Stimulated activated CD8-positive, alpha-beta memory T cell treated with anti-CD3 and anti-CD28 coated beads, Interleukin-7, amount 100 ng/mL, for 1 hour (primary cell): ENCODE data around the gene ADD1.

Experiments
- DNase-seq, 2 donors: peaks; one replicate each; pipeline ENCODE4 v3.0.0-alpha.2; 2020; ENCODE audit warnings: low read depth in 2 of 2

The ADD1 gene

DNA sequence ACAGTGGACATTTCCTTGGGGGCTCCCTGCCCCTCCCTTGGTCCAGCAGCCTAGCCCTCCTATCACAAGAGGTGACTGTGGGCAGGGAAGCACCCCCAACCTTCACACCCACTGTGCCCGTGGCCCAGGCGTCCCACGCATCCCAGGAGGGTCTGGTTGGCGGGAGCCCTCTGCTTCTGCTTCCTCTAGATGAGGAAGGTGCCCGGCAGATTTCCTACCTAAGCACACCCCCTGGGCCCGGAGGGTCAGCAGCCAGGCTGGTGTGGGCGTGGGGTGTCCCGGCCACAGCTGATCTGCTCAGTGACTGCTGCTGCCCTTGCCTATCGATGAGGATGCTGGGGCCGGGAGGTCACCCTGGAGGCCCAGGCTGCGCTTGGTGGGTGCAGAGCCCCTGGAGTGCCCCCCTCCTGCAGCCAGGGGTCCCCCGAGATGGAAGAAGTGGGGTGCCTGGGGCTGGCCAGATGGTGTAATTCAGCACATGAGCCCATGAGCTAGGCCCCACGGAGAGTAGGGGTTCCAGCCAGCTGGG is 38.6 kb upstream of the ADD1 start:
- no peak for DNase-seq

DNA sequence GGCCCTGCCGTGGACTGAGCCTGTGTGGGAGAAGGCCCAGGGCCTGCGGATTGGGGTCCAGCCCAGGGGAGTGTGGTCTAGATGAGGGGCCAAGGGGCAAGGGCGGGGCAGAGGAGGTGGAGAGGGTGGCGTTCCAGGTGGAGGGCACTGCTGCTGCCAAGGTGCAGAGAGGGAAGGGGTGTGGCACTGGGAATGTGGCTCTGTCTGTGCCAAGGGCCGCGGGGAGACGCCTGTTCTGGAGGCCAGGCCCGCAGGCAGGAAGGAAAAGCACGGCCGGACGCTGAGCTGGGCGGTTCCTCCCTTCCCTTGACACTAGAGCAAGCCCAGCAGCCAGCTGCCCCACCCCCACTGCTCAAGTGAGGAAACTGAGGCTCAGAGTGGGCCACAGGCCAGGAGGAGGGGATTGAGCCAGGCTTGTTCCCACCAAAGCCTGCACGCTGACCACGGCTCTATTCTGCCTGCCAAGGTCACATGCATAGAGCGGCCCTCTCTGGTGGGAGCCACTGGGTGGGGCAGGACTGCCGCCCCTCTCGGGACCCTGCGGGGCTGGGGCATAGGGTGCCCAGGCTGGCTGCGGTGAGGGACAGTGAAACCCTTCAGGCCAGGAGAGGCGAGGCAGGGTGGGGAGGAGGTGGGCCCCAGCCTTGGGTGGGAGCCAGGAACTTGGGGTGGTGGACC is 37.8 kb upstream of the ADD1 start:
- no peak for DNase-seq

DNA sequence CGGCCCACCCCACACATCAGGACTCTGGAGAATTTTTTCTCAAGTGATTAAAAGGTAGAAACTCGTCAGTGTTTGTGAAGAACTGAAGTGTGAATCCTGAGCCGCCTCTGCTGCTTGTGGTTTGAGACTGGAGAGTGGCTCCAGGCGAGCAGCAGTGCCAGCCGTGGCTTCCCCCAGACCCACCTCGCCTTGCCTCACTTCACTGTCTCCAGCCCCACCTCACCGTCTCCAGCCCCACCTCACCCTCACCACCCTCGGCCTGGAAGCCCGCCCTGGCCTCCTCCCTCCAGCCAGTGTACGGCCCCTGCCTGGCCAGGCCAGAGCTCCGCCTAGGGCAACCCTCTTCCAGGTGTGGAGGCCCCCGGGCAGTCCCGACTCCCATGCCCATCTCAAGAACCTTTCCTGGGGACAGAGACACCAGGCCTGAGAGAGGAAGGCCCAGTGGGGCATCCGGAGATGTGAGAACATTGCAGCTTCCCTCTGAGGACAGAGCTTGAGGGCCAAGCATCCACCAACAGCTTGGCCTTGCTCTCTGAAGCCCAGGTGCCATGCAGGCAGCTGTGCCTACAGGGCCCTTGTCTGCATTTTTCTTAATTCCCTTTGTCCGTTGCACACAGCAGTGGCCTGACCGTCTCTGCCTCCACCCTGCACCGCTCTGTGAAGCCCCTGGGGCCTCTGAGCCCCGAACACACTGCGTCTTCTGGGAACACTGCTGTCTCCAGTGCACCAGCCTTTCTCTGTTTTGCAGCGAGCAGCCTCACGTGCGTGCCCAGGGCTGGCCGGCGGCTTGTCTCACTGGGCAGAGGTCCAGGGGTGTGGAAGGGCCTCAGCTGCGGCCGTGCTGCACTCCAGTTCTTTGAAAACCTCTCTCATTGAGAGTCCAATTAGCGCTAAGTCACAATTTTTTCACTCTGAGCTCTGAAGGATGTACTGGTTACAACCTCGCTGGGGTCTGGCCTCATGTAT is 37.0 kb upstream of the ADD1 start:
- no peak for DNase-seq

DNA sequence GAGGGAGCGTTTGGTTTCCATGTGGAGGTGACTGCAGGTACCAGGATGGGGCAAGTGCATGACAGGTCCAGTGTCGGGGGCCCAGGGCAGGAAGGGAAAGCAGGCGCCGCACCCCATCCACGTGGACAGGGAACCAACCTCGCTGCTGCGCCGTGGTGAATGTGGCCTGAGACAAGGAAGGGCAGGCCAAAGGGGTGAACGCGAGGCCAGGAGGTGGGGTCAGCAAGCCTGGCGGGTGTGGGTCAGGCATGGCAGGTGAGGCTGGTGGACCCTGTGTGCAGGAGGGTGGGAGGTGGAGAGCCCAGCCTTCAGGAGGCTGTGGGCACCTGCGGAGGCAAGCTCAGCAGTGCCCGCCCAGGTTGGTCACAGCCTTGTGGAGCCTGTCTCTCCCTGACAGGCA is 36.1 kb upstream of the ADD1 start:
- no peak for DNase-seq

DNA sequence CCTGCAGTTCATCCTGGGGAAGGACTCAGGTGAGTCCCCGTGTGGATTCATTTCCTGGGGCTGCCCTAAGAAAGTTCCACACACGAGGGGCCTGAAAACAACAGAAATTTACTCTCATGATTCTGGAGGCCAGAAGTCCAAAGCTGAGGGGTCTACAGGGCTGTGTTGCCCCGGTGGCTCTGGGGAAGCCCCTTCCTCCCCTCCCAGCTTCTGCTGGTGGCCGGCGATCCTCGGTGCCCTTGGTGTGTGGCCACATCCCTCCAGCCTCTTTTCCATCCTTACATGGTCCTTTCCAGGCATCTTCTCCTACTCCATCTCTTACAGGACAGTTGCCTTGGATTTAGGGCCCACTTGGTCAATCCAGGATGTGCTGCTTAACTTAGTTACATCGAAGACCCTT is 35.6 kb upstream of the ADD1 start:
- no peak for DNase-seq

DNA sequence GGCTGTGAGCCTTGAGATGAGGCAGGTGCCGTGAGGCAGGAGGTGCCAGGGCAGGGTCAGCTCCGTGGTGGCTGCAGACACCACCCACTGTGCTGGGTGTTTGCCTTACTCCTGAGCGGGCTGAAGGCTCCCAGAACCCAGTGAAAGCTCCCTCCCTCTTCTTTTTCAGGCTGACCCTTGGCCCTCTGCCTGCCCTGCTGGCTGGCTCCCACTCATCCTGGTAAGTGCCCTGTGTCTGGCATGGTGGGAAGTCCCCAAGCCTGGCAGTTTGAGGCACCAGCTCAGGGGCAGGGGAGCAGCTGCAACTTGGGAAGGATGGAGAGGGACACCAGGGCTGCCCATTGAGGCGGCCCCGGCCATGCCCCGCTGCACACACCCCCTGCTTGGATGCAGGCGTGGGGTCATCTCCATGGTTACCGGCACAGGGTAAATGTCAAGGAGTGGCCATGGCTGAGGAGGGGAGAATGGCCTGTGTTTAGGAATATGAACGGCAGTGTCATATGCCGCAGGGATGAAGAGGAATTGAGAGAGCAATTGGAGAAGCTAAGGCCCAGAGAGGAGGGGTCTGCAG is 33.9 kb upstream of the ADD1 start:
- DNase-seq = no peak

DNA sequence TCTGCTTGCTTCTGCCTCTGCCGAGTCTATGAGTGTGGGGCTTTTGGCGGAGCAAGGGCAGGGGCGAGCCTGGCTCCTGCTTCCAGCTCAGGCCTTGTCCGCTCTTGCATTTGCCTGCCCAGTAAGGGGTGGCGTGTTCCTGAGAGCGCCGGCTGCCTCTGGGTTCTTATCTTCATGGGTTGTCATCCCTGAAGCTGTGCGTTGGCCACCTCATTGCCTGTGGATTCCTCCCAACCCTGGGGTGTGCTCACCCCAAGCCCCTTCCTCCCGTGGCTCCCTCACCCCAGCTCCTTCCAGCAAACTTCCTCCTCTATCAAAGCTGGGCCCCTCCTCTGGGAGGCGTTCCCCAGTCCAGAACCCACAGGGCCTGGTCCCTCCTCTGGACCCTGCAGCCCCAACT is 33.3 kb upstream of the ADD1 start:
- no peak for DNase-seq

DNA sequence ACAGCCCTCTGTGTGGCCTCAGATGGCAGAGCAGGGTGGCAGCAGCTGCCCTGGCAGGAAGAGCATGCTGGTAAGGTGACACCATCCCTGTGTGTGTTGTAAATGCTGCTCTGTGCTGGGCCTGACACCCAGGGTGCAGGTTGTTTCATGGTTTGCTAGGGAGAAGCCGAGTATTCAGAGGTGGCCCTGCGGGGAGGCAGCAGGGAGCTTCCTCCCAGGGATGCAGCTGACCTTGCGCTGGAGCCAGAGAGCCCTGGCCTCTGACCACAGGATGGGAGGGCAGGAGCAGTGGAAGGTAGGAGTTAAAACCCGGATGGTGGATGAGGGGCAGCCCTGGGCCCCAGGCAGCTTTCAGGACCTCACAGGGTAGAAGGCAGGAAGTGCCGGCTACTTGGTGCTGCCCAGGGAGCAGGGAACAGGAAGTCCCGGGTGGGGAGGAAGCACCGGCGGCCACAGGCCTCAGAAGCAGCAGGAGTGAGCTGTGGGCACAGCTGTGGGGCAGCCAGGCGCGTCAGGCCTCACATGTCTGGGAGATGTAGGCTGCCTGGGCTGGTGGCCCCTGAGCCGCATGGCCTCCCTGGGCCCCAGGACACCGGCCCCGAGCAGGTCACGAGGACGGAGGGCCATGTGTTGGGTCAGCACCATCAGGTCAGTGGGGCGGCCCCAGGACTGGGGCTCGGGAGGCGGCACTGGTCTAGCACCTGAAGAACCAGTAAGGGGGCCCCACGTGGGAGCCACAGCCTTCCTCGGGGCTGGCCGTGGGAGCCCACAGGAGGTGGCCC is 31.6 kb upstream of the ADD1 start:
- DNase-seq = peak in 1 of 2 donors; percentile 32

DNA sequence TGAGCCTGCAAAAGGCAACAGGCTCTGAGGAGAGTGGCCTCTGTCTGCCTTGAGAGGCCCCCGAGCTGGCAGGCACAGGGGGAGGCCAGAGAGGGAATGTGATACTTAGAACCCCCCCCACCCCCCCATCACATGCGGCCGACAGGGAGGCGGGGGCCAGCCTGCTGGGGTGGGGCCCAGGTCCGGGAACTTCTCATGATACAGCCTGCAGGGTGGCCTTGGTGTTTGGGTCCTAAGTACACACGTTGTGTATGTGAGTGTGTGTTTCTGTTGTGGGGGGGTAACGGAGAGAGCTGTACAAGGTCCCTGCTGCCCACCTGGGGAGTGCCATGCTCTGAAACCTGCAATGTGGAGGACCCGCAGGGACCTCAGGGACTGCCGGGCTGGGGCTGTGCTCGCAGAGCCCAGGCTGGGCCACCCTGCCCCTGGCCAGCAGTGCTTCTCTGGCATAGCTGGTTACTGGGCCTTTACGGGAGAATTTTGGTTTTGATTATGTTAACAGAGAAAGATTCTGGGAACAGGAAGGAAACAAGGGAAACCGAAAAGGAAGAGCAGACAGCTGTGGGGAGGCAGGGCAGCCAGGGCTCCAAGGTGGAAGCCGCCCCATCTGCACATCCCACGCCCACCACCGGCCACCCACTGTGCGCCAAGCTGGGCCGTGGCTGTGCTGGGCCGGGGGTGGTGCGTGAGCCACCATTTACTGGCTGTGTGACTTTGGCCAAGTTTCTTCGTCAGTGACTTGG is 30.9 kb upstream of the ADD1 start:
- no peak for DNase-seq

DNA sequence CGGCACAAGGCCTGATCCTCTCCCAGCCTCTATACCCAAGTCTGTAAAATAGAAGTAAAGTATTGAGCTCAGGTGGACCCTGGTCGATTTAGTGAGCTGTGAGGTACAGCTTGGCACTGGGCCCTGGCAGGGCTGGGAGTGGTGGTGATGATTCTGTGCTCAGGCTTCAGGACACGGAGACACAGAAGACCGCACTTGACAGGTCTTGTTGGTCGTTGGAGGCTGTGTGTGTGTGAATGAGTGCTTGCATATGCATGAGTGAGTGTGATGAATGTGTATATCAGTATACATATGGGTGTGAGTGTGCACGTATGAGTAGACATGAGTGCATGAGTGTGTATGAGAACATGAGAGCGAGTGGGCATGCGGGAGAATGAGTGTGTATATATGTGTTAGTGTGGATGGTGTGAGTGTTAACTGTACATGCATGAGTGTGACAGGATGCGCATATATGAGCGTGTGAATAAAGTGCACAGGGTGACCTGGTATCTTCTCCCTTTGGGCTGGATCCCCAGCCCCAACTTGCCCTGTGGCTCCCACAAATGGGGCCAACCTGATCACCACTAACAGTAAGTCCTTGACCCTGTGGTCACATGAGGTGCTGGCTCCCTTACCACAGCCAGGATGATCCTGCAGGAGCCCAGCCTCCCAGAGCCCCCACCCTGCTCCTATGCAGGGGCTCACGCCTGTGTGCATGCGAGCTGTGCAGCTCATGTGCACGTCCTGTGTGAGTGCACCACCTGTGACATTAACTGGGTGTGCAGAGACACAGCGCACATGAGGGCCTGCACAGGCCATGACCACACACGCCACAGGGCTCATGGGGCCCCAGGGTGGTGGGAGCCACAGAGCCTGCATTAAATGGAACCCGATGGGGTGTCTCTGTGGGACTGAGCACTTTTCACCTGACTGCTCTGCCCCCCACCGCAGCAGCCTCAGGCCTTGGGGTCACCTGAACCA is 29.9 kb upstream of the ADD1 start:
- DNase-seq = no peak

DNA sequence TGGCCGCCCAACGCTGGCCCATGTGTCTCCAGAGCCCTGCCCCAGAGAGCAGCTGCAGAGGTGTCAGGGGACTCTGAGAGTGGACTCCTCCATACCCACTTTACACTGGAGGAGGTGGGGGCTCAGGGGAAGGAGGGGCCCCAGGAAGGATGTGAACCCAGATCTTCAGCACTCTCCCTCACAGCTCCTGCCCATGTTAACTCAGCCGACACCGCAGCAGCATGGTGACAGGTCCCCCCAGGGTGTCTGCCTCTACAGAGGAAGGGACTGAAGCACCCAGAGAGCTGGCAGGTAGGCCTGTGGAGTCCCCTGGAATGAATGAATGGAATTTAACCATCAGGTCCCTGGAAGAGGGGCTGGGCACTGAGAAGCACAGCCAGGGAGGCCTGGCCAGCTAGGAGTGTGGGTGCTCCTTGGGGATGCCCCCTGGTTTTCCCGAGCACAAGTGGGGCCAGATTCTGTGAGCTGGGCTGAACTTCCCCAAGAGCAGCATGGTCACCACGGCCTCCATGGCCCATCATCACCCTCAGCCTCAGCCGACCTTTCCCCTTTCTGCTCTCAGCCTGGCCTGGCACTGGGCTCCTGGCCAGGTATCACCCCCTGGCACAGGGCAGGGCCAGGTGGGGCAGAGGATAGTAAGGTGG is 28.9 kb upstream of the ADD1 start:
- DNase-seq = no peak

DNA sequence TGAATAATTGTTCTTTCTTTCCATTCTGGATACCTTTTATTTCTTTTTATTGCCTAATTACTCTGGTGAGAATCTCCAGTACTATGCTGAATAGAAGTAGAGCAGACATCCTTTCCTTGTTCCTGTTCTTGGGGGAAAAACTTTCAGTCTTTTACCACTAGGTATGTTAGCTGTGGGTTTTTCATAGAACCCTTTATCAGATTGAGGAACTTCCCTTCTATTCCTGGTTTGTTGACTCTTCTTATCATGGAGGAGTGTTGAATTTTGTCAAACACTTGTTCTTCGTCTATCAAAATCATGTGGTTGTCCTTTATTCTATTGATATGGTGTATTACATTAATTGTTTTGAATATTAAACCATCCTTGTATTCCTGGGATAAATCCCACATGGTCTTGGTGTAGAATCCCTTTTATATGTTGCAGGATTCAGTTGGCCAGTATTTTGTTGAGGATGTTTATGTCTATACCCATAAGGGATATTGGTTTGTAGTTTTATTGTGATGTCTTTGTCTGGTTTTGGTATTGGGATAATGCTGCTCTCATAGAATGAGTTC is 27.2 kb upstream of the ADD1 start:
- no peak for DNase-seq

DNA sequence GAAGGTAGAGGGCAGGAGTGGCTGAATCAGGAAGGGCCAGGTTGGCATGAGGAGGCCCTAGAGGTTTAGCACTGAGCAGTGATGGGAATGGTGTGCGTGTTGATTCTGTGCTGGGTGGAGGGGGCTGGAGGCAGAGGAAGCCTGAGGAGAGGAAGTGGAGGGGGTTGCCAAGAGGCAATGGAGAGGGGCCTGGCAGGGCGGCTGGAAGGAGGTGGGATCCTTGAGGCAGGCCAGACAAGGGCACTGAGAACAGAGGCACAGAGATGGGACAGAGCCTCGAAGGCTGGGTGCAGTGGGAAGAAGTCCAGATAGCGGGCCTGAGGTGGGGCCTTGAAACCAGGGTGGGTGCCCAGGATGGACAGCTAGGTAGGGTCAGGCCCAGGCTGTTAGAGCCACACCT is 26.5 kb upstream of the ADD1 start:
- DNase-seq = no peak

DNA sequence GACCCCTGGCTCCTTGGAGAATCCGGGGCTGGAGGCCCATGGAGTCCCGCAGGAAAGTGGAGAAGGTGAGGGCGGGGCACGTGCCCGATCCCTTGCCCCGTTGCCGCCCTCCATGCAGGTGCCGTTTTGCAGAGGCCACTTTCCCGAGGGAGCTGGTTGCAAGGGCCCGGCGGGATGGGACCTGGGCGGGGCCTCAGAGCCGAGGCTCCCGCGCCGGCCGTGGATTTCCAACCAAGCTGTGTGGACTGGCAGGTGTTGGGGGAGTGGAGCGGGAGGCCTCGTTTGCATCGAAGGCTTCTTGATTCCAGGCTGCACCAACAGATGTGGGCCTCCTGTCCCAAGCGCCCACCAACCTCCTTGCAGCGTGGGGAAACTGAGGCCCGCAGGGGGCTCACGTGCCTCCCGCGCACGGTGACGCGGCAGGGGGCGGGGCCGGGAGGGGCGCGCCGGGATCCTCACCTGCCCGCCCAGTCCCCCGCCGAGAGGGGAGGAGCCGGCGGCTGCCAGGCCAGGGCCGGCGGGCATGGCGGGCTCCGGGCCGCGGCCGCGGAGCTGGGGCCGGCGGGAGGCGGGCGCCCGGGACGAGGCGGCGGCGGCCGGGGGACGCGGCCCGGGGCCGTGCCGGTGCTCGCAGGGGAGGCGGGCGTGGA is 25.8 kb upstream of the ADD1 start:
- DNase-seq = no peak

DNA sequence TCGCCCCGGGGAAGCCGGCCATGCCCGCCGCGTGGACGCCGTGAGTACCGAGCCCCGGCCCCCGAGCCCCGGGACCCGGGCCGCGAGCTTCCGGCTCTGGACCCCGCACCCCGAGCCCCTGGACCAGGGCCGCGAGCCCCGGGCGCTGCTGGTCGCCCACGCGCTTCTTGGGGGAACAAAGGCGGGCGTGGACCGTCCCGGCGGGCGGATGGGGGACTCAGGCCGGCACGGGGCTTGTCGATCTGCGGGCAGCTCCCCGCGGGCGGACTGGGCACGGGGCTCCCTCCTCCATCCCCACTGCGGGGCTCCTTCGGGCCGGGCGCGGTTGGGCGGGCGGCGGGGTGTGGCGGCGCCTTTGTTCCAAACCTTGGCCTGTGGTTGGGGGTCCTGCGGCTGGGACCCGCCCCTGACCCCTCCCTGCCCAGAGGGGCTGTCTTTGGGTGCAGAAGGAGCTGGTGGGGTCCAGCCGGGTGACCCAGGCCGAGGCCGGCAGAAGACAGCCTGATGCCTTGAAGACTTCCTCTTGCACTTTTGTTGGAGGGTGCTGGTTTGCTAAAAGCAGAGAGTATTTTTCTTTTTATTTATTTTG is 25.2 kb upstream of the ADD1 start:
- DNase-seq = no peak

DNA sequence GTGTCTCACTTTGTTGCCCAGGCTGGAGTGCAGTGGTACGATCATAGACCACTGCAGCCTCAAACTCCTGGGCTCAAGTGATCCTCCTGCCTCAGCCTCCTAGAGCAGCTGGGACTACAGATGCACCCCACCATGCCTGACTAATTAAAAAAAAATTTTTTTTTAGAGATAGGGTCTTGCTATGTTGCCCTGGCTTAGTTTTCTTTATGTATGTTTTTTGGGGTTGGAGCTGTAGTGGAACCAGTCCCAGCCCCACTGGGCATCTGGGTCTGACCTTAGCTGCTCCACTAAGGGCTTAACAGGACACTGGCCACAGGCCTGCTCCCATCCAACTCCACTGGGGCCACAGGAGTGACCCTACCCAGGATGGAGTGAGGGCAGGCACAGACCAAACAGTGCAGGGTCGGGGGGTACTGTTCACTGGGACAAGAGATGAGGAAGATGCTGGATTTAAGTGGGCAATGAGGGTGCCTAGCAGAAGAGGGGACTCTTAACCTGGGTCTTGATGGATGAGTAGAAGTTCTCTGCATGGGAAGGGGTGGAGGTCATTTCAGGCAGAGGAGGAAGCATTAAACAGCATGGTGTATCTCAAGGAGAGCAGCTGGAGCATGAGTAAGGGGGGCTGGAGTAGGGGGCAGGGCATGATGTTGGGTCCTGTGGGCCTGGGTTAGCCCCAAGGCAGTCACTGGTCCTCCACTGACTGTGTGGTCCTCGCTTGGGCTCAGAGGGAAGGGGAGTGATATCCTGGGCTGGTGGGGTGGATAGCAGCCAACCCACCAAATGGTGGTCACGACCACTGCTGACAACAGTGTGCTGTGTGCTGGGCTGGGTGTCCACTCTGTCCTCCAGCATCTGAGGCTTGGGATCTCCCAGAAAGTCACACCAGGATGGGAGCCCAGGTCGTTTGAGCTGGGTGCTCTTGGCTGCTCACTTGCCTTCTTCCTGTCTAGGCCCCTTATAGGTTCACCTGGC is 24.1 kb upstream of the ADD1 start:
- no peak for DNase-seq
